ENCODE data around the gene EIF3K. TPM values are rescaled to one million over a fixed set of nuclear protein-coding genes. Genes with fewer than 3 reads are reported as not detected.

EIF3K gene, protein sequence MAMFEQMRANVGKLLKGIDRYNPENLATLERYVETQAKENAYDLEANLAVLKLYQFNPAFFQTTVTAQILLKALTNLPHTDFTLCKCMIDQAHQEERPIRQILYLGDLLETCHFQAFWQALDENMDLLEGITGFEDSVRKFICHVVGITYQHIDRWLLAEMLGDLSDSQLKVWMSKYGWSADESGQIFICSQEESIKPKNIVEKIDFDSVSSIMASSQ
- 656 to 947 TPM (median 702 TPM) in 5 replicates for total RNA-seq (2022; extraction: Qiagen RNA extraction)

DNA sequence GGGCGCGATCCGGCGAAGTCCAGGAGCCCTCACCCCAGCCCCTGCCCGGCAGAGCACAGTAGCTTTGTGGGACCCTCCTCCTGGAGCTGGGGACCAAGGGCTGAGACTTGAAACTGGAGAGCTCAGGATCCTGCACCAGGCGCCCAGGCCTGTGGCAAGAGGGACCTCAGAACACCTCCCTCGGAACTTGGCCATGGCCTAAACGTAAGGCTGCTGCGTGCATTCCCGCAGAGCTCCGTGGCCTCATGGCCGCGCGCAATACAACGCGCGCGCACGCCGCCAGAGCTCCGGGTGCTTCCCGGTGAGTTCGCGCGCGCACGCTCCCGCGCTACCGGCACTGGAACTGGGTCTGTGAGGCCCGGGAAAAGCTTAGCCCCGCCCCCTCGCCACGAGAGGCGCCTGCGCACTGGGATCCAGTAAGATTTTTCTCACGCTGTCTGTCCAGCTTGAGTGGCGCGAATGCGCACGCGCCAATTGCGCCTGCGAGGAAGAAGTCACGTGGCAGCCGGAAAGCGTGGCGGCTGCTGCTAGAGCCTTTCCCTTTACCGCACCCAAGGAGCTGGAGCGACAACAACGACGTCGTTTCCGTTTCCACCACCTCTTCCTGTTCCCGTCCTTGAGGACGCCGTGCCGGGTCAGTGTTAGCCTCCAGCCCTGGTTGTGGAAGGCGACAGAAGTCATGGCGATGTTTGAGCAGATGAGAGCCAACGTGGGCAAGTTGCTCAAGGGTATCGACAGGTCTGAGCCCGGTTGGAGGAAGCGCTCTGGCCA is at the start of gene EIF3K:
Gene EIF3K (plus strand): TSS at position 599 of the 771 bp plus-strand sequence. CDS start 81 bp downstream, at position 680.

DNA sequence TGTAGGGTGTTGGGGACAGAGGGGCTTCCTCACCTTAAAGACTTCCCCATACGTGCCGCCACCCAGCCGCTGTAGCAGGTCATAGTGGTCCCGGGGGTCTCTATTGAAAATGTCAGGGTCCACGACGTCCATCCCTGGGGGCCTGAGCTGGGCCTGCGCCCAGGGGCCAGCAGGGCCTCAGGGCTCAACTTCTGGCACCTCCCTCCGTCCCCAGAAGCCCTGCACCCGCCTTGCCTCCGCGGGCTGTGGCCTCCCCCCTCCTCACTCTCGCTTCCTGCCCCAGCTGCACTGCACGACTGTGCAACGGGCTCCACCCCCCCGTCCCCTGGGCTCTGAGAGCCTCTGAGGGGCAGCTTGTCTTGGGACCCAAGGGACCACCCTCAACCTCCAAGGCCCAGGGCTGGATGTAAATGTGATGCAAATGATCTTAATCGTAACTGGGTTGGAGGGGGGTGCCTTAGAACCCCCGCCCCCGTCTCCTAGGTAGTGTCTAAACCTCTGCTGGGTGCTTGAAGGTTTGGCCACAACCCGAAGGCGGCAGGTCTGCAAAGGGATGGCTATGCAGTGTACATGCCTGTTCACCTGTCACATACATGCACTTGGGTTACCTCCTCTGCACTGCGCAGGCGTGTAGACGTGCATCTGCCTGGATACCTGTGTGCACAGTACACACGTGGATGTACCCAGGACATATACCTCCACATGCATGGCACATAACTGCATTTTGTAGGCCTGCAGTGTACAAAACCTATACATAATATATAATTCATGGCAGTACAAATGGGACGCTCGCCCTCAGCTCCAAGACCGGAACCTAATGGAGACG is 1.0 kb upstream of the EIF3K start, which contains the start of gene MAP4K1:
Gene MAP4K1 (minus strand): TSS at position 190 of the 826 bp plus-strand sequence. CDS start 58 bp downstream, at position 132.

DNA sequence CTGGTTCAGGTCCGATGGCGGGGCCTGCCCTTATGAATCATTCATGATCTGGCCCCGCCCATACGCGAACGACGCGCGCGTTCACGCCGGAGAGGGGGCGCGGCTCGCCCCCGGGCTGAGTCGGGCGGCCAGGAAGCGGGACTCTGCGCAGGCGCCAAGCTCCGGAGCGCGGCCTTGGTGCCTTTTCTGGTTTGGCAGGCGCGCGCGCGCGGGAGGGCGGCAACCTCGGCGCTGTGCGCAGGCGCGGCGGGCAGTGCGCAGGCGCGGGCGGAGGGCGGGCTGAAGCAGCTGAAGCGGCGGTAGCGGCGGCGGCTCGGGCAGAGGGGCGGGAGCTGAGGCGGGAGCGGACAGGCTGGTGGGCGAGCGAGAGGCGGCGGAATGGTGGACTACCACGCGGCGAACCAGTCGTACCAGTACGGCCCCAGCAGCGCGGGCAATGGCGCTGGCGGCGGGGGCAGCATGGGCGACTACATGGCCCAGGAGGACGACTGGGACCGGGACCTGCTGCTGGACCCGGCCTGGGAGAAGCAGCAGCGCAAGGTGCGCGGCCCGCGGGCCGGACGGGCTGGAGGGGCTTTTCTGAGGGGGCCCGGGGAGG is 28.5 kb downstream of the EIF3K start, which contains the start of gene ACTN4:
Gene ACTN4 (plus strand): TSS at position 282 of the 598 bp plus-strand sequence. CDS start 97 bp downstream, at position 379.

Other genes starting within 250 kb of the EIF3K start
- 463 to 512 TPM (median 490 TPM) in 5 replicates for gene PSMD8, start 244.6 kb upstream of the EIF3K start, total RNA-seq (2022; extraction: Qiagen RNA extraction)
- 0.09 to 0.28 TPM (median 0.26 TPM) in 4 of 5 replicates, not detected in the other for gene GGN, start 231.2 kb upstream of the EIF3K start, total RNA-seq (2022; extraction: Qiagen RNA extraction)
- gene SPRED3, start 230.5 kb upstream of the EIF3K start, total RNA-seq (2022; extraction: Qiagen RNA extraction) = 1.5 to 3.0 TPM (median 2.3 TPM) in 5 replicates
- 16.9 to 28.1 TPM (median 27.2 TPM) in 5 replicates for gene FAM98C, start 216.1 kb upstream of the EIF3K start, total RNA-seq (2022; extraction: Qiagen RNA extraction)
- not detected in 5 replicates for gene RASGRP4, start 193.0 kb upstream of the EIF3K start, total RNA-seq (2022; extraction: Qiagen RNA extraction)
- gene RYR1, start 185.5 kb upstream of the EIF3K start, total RNA-seq (2022; extraction: Qiagen RNA extraction) = 5.4 to 6.3 TPM (median 6.1 TPM) in 5 replicates
- 0.85 to 1.6 TPM (median 1.3 TPM) in 5 replicates for gene MAP4K1, start 1.2 kb upstream of the EIF3K start, total RNA-seq (2022; extraction: Qiagen RNA extraction)
- 852 to 1,166 TPM (median 1,108 TPM) in 5 replicates for gene ACTN4, start 28.5 kb downstream of the EIF3K start, total RNA-seq (2022; extraction: Qiagen RNA extraction)
- 3.8 to 7.2 TPM (median 6.3 TPM) in 5 replicates for gene CAPN12, start 125.3 kb downstream of the EIF3K start, total RNA-seq (2022; extraction: Qiagen RNA extraction)
- gene LGALS7, start 154.3 kb downstream of the EIF3K start, total RNA-seq (2022; extraction: Qiagen RNA extraction) = not detected in 5 replicates
- gene LGALS7B, start 170.0 kb downstream of the EIF3K start, total RNA-seq (2022; extraction: Qiagen RNA extraction) = 0.48 to 0.86 TPM (median 0.57 TPM) in 3 of 5 replicates, not detected in the others
- gene LGALS4, start 193.8 kb downstream of the EIF3K start, total RNA-seq (2022; extraction: Qiagen RNA extraction) = 0.41 to 0.74 TPM (median 0.63 TPM) in 5 replicates
- 272 to 390 TPM (median 289 TPM) in 5 replicates for gene ECH1, start 212.6 kb downstream of the EIF3K start, total RNA-seq (2022; extraction: Qiagen RNA extraction)
- 317 to 386 TPM (median 357 TPM) in 5 replicates for gene HNRNPL, start 230.8 kb downstream of the EIF3K start, total RNA-seq (2022; extraction: Qiagen RNA extraction)